GM10847 (cell line): ENCODE data around the gene BMF.

Experiments
- POLR2A ChIP-seq: IDR thresholded peaks from 2 replicates; pipeline ENCODE4 v1.6.1; 2011; ENCODE audit not compliant: insufficient read length; ENCODE audit errors: extremely low read depth

Gene BMF

GRCh38 chr15:40092979-40093869, 15.5 kb downstream of the BMF start:
- no peak for TF ChIP-seq POLR2A

DNA sequence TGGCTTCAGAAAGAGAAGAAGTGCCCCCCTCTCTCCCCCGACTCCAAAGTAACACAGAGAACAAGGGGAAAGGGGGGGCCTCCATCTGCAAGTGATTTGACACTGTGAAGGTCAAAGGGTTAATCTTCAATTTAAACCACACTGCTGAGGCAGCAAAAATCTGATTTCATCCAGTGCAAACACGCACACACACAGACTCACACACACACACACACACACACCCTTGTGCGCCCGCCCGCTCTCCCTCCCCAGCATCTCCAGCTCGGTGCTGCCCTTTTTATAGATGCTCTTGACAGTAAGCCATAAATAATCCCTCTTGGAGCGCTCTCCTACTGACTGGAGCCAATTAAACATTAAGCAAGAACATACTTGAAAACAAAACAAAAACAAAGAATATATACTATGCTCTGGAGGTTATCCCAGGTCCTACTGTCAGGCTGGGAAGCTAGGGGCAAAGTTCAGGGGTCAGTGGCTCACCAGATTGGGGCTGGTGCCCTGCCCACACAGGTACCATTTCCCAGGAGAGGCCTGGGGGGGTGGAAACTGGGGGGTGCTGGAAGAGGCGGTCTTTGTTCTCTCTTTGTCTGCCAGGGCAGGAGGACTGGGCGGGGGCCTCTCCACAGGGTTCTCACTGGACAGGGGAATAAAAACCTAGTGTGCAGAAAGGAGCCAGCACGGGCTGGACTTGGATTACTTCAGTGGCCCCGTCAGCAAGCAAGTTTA, 16.3 kb downstream of the BMF start:
- no peak for TF ChIP-seq POLR2A

DNA sequence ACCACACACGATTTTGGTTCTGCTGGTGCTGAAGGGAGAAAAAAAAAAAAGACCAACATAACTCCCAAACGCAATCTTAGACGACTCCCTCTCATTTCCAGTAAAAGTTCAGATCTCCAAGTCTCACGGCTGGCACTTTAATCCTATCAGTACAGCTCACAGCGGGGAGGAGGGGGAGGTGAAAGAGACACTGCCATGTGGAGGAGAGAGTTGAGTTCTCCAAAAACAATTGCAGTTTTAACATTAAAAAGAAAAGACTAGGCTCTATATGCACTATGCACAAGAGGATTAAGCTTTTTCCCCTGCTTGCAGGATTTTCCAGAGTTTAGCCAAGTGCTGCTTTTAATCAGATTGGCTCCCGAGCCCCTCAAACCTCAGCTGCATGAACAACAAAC, 16.8 kb downstream of the BMF start:
- no peak for TF ChIP-seq POLR2A

DNA sequence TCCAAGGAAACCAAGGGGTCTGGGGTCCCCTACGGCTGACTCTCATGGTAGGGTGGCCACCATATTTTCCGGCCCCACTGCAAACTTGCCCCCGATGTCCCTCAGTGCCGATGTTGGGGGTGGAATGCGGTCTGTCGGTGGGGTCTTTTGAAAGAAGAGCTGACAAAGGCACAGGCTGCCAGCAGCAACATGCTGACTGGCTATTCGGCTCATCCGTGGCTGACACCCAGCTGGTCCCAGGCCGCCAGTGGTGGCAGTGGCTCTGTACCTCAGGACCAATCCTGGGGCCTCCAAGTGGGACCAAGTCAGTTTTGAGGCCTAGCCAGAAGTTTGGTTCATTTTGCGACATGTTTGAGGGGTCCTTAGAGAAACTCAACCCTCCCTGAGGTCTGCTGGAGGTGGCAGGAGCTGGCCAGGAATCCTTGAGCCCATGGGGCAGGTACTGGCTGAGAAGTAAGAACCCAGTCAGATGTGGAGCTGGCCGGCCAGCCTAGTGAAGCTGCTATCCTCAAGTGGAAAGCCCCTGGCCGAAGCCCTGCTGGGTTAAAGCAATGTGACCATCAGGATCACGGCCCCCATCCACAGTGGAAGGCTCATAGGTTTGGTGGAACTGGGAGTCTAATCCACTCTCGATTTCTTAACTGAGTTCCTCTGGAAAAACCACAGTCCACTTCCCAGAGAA, 17.8 kb downstream of the BMF start:
- TF ChIP-seq POLR2A: no peak

DNA sequence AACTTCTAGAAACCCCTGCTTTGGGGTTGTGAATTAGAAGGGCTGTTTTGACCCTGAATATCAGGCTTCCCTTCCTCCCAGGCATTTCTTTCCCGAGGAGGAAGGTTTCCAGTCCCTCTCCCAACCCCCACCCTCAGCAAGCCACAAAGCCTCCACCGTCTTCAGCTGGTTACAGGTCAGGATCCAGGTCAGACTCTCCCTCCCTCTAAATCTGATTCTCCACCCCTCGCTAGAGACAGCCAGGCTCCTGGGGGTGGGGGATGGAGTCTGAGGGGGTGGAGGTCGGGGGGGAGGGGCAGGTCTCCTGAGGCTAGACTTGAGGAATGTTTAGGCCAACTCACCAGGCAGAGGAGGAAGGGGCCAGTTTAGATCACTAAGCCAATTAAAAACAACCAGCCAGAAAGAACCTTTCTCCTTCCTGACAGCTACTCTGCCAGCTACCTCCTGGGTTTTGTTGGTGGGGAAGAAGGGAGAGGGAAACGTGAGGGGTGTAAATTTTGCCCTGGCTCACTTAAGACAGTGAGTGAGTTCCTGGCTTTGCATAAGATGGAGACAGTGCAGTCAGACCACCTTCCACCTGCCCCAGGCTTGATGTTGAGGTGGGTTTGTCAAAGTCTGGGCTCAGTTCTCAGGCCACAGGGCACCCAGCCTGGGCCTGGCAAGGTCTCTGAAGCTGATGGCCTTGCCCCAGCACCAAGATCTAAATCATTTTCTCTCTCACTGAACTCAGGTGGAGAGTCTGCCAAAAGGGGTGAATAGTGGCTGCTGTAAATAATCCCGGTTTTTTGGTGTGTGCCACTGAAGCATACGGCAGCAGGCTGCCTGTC, 19.5 kb downstream of the BMF start:
- no peak for TF ChIP-seq POLR2A

DNA sequence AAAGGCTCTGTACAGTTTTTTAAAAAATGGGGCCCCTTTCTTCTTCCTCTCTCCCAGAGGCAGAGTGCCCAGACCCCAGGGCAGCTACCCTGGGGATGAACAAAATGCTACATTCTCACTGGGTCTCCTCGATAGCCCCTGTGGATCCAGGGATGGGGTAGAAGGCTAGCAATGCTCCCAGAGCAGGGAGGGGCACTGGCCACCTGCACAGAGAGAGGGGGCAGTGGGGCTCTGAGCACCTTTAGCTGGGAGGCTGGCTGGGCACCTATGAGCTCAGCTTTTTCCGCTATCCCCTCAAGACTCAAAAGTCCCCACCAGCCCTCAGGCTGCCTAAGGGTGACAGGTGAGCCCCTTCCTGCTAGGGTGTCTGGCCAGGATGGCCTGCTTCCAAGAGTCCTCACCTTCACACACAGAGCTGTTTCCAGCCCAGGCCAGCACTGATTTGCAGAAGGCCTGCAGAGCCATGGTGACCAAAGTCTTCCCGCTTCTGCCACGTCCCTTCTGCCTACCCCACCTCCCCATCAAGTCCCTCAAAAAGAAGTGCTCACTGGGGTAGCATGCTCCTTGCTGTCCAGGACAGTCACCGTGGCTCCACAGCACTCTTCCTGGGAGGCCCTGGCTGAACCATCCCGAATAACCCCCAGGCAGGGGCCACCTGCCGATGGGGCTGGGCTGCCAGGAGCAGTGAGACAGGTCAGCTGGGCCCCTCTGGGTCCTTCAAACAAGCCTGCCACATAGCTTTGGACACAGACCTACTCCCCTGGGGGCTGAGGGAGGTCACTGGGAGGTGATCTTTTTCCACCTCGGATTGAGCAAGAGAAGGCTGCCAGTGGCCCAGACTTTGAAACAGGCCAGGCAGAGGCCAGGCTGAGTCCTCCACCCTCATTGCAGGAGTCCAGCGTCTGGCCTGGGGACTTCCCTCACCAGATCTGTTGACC, 20.4 kb downstream of the BMF start:
- no peak for TF ChIP-seq POLR2A

- TF ChIP-seq POLR2A: no peak
Observed at GRCh38 chr15:40087068-40087810, 21.4 kb downstream of the BMF start.

DNA sequence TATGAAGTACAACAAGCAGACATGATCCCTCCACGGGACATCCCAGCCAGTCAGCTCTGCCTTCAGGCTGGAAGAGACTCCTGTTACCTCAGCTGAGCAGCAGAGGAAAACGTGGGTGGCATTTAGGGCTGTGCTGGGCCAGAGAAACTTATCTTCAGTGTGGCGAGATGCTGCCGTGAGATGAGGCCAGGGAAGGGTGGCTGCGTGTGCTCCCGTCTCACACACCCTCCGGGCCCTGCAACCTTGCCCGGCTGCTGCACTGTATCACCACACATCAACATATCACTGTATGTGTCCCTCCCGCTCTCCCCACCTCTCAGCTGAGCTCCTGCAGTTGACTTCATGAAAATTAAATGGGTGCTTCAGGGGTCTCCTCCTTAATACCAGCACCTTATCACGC, 23.4 kb downstream of the BMF start:
- TF ChIP-seq POLR2A: no peak

- TF ChIP-seq POLR2A: no peak
Observed at GRCh38 chr15:40084650-40085049, 24.0 kb downstream of the BMF start.

DNA sequence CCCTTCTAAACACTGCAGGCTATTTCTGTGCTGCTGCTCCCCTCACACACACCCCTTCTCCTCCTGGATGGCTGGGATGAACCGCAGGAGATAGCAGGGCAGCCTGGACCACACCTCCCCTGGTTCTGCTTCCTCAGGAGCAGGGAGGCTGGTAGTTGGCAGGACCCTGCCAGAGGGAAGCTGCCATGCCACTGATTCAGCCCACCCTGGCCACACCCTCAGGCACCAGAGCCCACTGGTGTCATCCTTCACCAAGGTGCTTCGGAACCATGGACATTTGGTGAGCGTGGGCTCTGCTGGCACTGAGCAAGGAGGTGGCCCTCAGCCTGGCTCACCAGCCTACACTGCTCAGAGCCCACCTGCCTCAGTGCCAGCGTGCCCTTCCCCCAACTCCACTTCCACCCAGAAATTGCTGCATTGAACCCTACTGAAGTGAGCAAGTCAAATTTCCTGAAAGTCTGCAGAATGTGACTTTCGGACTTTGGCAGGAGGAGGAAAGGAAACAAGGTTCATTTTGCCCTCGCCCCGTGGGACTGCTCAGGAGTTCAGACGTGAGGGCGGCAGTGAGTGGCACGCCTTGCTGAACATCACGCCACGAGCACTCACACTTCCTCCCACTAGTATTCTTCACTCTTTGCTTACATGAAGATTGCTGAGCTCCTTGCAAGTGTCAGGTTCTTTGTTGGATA, 26.3 kb downstream of the BMF start:
- no peak for TF ChIP-seq POLR2A

- no peak for TF ChIP-seq POLR2A
Observed at GRCh38 chr15:40081691-40082194, 26.9 kb downstream of the BMF start.

- no peak for TF ChIP-seq POLR2A
Observed at GRCh38 chr15:40080847-40081246, 27.8 kb downstream of the BMF start.
